ENCODE results near the gene HDGFL3. TPM values are rescaled to one million over a fixed set of nuclear protein-coding genes. Genes with fewer than 3 reads are reported as not detected.
A peak's percentile ranks its signal among the peaks of the same experiment; 100 is the strongest.

The HDGFL3 gene
- polyA plus RNA-seq, 2 of the 4 experiments (the other 2 are of a cell fraction), result 47.4 to 91.2 TPM

DNA sequence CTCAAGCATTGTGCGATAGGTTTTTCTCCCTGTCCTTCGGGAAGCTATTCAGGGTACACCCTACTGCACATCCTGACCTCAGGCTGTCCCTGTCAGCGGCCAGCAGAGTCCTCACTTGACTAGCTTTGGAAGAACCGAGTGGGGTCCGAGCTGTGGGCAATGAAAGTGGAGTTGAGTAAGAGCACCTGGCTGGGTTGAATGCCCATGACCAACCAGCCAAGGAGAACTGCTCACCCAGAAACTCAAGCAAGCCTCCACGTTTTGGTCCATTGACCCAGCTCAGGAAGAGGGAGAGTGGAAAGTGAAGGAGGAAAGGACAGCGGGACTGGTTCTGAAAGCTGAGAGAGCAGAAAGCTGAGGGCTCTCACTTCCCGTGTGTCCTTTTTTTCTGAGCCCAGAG lies 36.0 kb upstream of the HDGFL3 start:
- Histone ChIP-seq H3K9me3 (peaks cover 11% of the 10 kb centered on the region; the same call in 2 of the 3 replicates), H3K4me1 (no peaks in the 10 kb centered on the region), H3K4me3 (no peak overlapping the region), H3K27ac (no peak overlapping the region), H3K4me2 (no peak overlapping the region)
- DNase-seq (ENCODE audit: low read depth in 1 of 2, low spot score in 1 of 2) (no peak), ATAC-seq (no peak), FAIRE-seq (no peak)
- POLR2A ChIA-PET, result no interaction called here
- WGBS (ENCODE audit: missing lambda C conversion rate), result 24% methylated on average over 8 of the region's 8 CpGs
- TF ChIP-seq, protein P1, sequence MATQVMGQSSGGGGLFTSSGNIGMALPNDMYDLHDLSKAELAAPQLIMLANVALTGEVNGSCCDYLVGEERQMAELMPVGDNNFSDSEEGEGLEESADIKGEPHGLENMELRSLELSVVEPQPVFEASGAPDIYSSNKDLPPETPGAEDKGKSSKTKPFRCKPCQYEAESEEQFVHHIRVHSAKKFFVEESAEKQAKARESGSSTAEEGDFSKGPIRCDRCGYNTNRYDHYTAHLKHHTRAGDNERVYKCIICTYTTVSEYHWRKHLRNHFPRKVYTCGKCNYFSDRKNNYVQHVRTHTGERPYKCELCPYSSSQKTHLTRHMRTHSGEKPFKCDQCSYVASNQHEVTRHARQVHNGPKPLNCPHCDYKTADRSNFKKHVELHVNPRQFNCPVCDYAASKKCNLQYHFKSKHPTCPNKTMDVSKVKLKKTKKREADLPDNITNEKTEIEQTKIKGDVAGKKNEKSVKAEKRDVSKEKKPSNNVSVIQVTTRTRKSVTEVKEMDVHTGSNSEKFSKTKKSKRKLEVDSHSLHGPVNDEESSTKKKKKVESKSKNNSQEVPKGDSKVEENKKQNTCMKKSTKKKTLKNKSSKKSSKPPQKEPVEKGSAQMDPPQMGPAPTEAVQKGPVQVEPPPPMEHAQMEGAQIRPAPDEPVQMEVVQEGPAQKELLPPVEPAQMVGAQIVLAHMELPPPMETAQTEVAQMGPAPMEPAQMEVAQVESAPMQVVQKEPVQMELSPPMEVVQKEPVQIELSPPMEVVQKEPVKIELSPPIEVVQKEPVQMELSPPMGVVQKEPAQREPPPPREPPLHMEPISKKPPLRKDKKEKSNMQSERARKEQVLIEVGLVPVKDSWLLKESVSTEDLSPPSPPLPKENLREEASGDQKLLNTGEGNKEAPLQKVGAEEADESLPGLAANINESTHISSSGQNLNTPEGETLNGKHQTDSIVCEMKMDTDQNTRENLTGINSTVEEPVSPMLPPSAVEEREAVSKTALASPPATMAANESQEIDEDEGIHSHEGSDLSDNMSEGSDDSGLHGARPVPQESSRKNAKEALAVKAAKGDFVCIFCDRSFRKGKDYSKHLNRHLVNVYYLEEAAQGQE (IDR thresholded peaks at IDR 0.05), result no peak
- TF ChIP-seq TP53 (CRISPR knock-in tag; IDR thresholded peaks at IDR 0.05), result no peak
- CTCF ChIA-PET, result interaction anchor here (0.6 to 14.3 kb wide), 7 partner anchors 123 to 321 kb away, joined by 3 to 395 read pairs (median 4); partner anchors contain the start of gene SH3GL3

DNA sequence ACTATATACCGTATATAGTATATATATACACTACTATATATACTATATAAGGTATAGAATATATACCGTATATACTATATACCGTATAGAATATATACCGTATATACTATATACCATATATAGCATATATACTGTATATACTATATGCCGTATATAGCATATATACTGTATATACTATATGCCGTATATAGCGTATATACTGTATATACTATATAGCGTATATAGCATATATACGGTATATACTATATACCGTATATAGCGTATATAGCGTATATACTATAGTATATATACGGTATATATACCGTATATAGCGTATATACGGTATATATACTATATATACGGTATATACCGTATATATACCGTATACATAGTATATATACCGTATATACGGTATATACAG lies 22.6 kb upstream of the HDGFL3 start:
- TF ChIP-seq MAZ (IDR thresholded peaks at IDR 0.05; ENCODE audit: borderline replicate concordance, low read depth, low read length) (no peak), TFCP2L1 (CRISPR knock-in tag; IDR thresholded peaks at IDR 0.05) (no peak), HEYL (CRISPR knock-in tag; IDR thresholded peaks at IDR 0.05) (no peak), ZSCAN20 (CRISPR knock-in tag; IDR thresholded peaks at IDR 0.05) (no peak), ESRRA (IDR thresholded peaks at IDR 0.05; ENCODE audit: borderline replicate concordance, low read length) (no peak), RFX5 (IDR thresholded peaks at IDR 0.05) (no peak), KDM1A (IDR thresholded peaks at IDR 0.05; ENCODE audit: low read depth) (no peak), EHMT2 (IDR thresholded peaks at IDR 0.05; ENCODE audit: low read depth) (no peak)
- TF ChIP-seq, protein P2, sequence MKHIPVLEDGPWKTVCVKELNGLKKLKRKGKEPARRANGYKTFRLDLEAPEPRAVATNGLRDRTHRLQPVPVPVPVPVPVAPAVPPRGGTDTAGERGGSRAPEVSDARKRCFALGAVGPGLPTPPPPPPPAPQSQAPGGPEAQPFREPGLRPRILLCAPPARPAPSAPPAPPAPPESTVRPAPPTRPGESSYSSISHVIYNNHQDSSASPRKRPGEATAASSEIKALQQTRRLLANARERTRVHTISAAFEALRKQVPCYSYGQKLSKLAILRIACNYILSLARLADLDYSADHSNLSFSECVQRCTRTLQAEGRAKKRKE (CRISPR knock-in tag; IDR thresholded peaks at IDR 0.05; ENCODE audit: low read depth), result no peak
- TF ChIP-seq, protein P3, sequence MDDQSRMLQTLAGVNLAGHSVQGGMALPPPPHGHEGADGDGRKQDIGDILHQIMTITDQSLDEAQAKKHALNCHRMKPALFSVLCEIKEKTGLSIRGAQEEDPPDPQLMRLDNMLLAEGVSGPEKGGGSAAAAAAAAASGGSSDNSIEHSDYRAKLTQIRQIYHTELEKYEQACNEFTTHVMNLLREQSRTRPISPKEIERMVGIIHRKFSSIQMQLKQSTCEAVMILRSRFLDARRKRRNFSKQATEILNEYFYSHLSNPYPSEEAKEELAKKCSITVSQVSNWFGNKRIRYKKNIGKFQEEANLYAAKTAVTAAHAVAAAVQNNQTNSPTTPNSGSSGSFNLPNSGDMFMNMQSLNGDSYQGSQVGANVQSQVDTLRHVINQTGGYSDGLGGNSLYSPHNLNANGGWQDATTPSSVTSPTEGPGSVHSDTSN (IDR thresholded peaks at IDR 0.05), result no peak
- TF ChIP-seq, protein P4, sequence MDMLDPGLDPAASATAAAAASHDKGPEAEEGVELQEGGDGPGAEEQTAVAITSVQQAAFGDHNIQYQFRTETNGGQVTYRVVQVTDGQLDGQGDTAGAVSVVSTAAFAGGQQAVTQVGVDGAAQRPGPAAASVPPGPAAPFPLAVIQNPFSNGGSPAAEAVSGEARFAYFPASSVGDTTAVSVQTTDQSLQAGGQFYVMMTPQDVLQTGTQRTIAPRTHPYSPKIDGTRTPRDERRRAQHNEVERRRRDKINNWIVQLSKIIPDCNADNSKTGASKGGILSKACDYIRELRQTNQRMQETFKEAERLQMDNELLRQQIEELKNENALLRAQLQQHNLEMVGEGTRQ (IDR thresholded peaks at IDR 0.05), result no peak
- ATAC-seq (no peak), FAIRE-seq (no peak), DNase-seq (ENCODE audit: low read depth in 1 of 2, low spot score in 1 of 2) (no peak)
- no peaks in the 10 kb centered on the region for H3K9me3 ChIP-seq
- POLR2A ChIA-PET, result no interaction called here
- no peak overlapping the region for H3K4me2 ChIP-seq
- H3K4me1 ChIP-seq, result no peaks in the 10 kb centered on the region
- H3K4me3 ChIP-seq, result no peak overlapping the region
- no peak overlapping the region for H3K27ac ChIP-seq
- CTCF ChIA-PET, result no interaction called here
- 81% methylated on average over 21 of the region's 21 CpGs for WGBS (ENCODE audit: missing lambda C conversion rate)

DNA sequence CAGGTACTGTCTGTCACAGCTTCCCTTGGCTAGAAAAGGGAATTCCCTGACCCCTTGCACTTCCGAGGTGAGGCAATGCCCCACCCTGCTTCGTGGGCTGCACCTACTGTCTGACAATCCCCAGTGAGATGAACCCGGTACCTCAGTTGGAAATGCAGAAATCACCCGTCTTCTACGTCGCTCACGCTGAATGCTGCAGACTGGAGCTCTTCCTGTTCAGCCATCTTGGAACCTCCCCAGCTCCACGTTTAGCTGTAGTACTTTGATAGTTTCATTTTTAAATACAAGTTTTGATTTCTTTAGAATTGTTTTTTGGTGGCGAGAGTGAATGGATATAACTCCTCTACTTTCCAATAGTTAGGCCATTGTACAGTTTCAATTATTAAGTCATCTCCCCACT lies 17.8 kb upstream of the HDGFL3 start:
- DNase-seq (ENCODE audit: low read depth in 1 of 2, low spot score in 1 of 2) (peak in 1 of 2 experiments; percentile 16), ATAC-seq (peak; percentile 47 to 62; a peak in 4 of 6 replicates), FAIRE-seq (no peak)
- 0 out of 6 replicates have a peak overlapping the region, but pooled peaks of 1 of the 2 experiments have one; percentile 3 for H3K27ac ChIP-seq
- 39% methylated on average over 9 of the region's 9 CpGs for WGBS (ENCODE audit: missing lambda C conversion rate)
- peak overlapping the region; percentile 33; the same call in 2 of the 3 replicates for H3K4me3 ChIP-seq
- no peaks in the 10 kb centered on the region for H3K4me1 ChIP-seq
- ChIA-PET POLR2A (no interaction called here), CTCF (no interaction called here)
- H3K9me3 ChIP-seq, result no peaks in the 10 kb centered on the region
- H3K4me2 ChIP-seq, result peak overlapping the region; percentile 39; the same call in 2 of the 3 replicates
- TF ChIP-seq, protein P5, sequence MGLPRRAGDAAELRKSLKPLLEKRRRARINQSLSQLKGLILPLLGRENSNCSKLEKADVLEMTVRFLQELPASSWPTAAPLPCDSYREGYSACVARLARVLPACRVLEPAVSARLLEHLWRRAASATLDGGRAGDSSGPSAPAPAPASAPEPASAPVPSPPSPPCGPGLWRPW (IDR thresholded peaks at IDR 0.05), result no peak
- no peak for TF ChIP-seq EHMT2 (IDR thresholded peaks at IDR 0.05; ENCODE audit: low read depth)
- no peak for TF ChIP-seq RAD21 (conservative IDR thresholded peaks at IDR 0.05 in 1 of 2, IDR thresholded peaks at IDR 0.05 in 1 of 2)
- no peak for TF ChIP-seq JUN (IDR thresholded peaks at IDR 0.05)
- no peak for TF ChIP-seq TFCP2L1 (CRISPR knock-in tag; IDR thresholded peaks at IDR 0.05)
- no peak for TF ChIP-seq SMC3 (IDR thresholded peaks at IDR 0.05)
- TF ChIP-seq, protein P3 (IDR thresholded peaks at IDR 0.05), result no peak
- no peak for TF ChIP-seq HDAC2 (IDR thresholded peaks at IDR 0.05)
- no peak for TF ChIP-seq GATA3 (IDR thresholded peaks at IDR 0.05; ENCODE audit: borderline replicate concordance)
- no peak for TF ChIP-seq RCOR1 (IDR thresholded peaks at IDR 0.05; ENCODE audit: low read depth, low read length)
- TF ChIP-seq KDM5A (IDR thresholded peaks at IDR 0.05), result no peak
- TF ChIP-seq, protein P2 (CRISPR knock-in tag; IDR thresholded peaks at IDR 0.05; ENCODE audit: low read depth), result no peak
